ENCODE data around the gene PRKCA.
A peak's percentile ranks its signal among the peaks of the same experiment; 100 is the strongest.
"Not testable (repeated sequence)": the region's sequence is repeated elsewhere in the genome, so short reads cannot be mapped to it uniquely, and the experiment has no call there.

PRKCA gene

DNA sequence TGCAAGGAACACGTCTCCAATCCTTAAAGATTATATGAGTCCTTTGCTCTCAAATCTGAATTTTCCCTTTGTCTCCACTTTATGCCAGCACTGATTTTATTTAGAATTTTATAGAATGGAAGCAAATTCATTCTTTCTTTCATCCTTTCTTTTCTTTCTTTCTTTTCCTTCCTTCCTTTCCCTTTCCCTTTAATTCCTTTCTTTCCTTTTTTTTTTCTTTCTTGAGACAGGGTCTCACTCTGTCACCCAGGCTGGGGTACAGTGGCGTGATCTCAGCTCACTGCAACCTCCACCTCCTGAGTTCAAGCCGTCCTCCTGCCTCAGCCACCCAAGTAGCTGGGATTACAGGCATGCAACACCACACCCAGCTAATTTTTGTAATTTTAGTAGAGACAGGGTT is 187.2 kb downstream of the PRKCA start:
- not testable (repeated sequence) for DNase-seq (ENCODE audit: low read depth)

DNA sequence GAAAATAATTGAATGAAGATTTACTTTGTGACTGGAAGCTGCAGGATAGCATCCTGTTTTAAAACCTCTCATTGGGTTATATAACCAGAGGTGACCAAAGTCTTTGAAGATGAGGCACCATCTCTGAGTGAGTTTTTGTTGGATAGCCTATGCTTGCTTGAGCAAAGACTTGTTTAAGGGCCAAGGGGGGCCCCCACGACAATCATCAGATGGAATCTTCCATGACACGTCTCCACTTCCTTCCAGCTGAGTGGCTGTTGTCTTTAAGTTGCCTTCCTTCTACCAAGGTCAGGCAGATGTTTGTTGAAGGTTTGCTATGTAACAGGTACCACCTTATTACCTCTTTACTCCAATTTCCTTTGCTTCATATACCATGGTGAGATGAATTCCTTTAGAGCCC is 188.8 kb downstream of the PRKCA start:
- DNase-seq (ENCODE audit: low read depth): no peak

DNA sequence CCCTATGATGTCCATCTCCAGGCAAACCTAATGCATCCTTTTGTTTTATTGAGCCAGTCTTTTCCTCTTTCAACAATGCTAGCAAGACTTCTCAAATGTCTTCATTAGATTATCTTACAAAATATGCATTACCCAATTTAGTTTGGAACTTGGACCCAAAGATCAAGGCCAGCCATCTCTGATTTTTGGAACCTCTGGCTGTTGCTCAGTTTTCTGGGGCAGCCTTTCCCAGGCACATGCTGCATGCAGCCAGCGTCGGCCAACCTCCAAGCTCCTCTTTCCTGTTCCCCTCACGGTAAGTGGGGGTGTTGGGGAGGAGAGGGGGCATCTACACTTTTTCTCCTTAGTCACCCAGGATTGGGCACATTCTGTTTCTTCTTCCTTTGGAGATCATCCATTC is 189.3 kb downstream of the PRKCA start:
- no peak for DNase-seq (ENCODE audit: low read depth)

DNA sequence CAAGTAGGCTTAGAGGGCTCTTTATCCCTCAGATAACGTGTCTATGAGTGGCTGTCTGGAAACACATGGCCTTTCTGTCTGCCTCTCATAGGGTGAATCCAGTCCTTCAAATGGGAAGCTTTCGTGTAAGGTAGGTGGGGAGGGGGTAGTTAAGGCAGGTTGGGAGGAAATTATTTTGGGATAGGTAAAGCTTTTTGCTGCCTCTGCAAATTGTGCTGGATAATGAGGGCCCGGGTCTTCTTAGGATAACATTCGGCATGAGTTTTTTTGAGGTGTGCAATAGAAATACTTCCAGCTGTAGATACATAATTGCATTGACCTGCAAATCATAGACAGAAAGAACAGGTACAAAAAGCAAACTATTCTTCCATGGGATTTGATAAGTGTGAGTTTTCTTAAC is 189.7 kb downstream of the PRKCA start:
- no peak for DNase-seq (ENCODE audit: low read depth)

DNA sequence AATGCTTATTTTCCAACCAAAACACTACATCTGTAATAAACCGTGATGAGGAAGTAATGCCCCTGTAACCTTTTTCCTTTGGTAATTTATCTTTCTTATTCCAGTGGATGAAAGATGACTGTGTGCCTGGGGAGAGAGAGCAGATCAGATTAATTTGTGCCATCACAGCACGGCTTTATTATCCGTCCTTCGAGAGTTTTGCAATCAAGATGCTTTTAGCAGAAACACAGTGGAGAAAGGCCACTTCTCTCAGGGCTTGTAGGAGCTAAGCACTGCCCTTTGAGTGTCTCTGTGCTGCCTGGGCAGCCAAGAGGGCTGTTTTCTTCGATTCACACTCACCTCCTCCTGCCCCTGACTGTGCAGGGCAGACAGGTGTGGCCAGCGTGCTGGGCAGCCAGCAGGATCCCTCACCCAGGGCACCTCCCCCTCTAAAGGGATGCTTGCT is 190.2 kb downstream of the PRKCA start:
- peak; percentile 73 for DNase-seq (ENCODE audit: low read depth)

DNA sequence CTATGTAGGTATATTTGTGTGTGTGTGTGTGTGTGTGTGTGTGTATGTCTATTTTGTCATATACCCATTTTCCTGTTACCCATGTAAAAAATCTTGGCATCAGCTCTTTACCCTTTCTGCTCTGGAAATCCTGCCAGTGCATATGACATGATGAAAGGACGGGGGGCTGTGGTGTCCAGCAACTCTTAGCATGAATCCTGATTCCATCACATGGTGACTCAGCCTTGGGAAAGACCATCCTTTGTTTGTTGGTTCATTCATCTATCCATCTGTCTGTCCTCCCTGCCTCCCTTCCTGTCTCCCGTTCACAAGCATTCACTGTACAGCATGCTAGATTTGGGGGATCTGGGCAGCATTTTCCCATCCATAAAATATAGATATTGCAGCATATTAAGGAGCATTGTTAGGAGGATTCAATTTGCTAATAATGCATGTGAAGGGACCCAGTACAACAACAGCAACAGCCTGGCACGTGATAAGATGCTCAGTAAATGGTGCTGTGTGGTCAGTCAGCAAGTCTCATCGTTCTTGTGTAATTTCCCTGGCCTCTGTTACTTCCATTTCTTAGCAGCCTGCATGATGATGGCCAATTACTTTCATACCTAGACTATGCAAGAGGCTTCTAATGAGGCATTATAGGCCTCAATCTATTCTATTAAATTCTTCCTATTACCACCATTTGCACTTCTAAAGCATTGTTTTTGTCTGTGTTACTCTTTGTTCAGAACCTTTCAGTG is 191.0 kb downstream of the PRKCA start:
- DNase-seq (ENCODE audit: low read depth): peak; percentile 84

DNA sequence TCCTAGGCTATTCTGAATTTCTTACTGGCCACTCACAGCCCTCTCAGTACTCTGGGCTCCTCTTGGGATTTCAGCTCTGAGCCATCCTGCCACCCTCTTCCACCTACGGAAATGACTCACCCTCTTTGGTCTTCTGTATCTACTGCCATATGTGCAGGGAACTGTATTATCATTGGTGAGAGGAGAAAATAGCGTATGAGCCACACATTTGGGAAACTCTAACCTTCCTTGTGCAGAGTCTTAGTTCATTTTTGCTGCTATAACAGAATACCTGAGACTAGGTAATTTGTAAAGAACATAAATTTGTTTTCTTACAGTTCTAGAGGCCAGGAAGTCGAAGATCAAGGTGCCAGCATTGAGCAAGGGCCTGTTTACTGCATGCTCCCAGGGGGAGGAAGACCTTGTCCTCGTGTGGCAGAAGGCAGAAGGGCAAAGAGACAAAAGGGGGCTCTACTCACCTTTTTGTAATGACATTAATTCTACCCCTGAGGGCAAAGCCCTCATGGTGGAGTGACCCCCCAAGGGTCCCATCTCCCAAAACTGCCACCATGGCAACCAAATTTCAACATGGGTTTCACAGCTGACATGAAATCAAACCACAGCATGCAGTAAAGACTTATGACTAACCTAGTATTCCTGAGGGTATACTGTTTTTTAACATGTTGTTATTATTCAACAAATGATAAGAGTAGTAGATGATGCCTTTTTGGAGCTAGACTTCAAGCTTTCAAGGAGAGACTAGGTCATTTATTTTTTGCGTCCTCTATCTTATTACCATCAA is 191.8 kb downstream of the PRKCA start:
- DNase-seq (ENCODE audit: low read depth): peak; percentile 86

DNA sequence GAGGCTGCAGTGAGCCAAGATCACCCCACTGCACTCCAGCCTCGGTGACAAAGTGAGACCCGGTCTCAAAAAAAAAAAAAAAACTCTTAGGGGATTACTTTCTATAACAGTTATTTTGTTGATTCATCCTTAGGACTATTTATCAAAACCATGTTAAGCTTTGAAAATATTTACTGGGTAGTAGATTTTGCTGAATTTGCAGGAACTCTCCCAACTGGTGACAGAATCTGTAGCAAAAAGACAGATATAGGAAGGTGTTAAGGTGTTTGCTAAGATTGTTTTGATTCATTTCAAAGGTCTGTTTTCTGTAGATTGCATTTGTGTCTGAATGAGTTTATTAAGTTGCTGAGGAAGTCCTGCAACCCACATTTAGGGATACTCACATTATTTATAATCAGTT is 192.6 kb downstream of the PRKCA start:
- DNase-seq (ENCODE audit: low read depth): no peak

DNA sequence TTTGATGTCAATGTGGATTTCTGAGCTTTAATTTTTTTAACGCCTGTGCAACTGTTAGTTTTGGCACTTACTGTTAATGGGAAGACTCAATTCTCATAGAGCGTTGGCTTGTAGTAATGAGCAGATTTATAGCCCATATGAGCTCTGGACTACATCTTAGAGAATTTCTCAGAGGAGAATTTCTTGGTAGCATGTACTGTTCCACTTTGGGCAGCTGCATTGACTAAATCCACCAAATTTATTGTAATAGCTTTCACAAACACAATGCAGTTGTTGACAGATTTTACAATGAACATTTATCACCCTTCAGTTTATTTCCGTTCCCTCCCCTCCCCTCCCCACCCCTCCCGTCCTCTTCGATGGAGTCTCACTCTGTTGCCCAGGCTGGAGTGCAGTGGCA is 193.9 kb downstream of the PRKCA start:
- DNase-seq (ENCODE audit: low read depth): no peak

DNA sequence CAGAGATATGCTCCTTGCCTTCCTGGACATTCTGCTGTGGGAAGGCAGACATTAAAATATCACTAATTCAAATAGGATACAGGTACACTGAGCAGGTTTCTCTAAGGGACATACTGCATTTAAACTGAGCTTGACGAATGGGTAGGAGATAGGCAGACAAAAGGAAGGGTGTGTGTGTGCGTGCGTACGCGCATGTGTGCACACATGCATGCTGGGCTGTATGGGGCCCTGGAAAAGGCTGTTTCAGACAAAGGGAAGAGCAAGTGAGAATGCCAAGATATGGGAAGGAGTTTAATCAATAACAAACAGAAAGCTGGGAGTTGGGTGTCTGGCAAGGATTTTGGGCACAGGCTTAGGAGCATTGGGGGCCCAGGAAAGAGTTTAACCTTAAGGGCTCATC is 196.2 kb downstream of the PRKCA start:
- DNase-seq (ENCODE audit: low read depth): no peak

DNA sequence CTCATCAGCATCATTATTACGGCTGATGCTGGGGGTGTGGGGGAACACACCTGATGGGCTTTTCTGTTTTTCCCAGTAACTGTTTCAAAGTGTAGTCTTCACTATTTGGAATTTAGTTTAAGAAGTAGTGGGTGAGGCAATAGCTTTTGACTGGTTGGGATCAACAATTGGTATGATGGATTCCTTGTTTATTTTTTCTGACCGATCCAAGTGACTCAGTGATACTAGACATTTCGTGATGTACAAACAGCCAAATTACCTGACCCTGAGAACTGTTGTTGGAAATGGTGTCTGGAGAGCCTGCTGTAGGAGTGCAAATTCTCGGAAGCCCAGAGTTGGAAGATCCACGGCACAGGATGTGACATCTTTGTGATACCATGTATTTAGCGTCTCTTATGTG is 204.2 kb downstream of the PRKCA start:
- peak; percentile 88 for DNase-seq (ENCODE audit: low read depth)

DNA sequence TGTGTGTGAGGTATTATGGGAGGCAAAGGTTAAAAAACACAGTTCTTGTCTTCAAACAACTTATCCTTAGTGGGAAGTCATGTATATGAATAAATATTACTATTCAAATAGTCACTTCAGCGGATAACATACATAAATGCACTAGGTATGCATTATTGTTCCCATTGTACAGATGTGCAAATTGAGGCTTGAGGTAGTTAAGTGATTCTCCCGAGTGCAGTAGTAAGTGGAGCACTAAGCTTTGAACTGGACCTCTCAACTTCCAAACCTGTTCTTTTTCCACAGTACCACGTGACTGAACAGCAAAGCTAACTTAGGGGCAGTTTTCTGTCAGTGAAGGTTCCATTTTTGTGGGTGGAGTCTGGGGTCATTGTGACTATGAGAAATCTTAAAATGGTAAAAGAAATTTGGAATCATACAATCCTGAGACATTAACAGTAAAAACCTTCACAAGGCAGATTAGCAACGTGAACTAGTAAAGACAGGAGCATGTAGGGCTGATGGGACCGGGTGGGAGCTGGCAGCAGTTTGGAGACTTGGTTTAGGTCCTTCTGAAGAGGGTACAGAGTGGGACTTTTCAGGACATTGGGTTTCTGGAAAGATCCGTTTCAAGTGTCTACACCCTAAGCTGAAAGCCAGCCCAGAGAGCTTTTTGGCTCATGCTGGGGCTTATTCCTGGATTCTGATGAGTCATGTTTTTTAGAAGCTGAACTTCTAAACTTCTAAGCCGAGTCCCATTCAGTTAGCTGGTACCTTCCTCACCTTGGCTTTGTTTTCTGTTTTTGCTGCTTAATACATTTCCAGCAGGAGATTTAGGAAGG is 204.9 kb downstream of the PRKCA start:
- DNase-seq (ENCODE audit: low read depth): peak; percentile 75

DNA sequence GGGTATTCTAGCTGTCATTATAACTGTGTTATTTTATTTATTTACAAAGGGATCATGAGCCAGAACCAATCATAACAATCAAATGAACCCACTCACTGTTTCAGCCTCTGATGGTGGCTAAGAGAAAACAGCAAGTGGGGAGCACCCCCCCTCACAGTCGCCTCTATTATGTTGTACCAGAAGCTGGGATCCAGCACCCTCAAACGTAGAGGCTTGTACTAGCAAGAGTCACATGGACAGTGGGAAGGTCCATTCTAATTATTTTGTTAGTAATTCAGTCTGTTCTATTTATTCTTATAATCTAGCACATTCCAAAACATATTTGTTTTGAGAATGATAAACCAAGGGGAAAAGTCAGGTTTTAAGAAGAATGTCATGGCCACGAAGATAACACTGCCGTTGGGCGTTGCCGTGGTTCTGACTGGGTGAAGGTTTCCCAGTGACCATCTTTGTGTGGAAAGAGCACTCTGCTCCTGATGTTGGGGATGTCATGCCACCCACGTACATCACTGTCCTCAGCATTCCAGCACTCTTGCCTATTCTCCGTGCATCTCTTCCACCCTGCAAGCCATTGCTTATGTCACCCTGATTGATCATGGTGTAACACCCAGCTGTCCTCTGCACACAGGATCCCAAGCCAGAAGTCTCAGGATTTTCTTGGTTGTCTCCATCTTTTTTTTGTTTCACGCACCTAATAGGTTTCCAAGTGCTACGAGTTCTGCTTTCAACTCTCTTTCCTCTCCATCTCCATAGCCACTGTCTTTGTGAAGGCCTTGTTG is 205.8 kb downstream of the PRKCA start:
- DNase-seq (ENCODE audit: low read depth): no peak

DNA sequence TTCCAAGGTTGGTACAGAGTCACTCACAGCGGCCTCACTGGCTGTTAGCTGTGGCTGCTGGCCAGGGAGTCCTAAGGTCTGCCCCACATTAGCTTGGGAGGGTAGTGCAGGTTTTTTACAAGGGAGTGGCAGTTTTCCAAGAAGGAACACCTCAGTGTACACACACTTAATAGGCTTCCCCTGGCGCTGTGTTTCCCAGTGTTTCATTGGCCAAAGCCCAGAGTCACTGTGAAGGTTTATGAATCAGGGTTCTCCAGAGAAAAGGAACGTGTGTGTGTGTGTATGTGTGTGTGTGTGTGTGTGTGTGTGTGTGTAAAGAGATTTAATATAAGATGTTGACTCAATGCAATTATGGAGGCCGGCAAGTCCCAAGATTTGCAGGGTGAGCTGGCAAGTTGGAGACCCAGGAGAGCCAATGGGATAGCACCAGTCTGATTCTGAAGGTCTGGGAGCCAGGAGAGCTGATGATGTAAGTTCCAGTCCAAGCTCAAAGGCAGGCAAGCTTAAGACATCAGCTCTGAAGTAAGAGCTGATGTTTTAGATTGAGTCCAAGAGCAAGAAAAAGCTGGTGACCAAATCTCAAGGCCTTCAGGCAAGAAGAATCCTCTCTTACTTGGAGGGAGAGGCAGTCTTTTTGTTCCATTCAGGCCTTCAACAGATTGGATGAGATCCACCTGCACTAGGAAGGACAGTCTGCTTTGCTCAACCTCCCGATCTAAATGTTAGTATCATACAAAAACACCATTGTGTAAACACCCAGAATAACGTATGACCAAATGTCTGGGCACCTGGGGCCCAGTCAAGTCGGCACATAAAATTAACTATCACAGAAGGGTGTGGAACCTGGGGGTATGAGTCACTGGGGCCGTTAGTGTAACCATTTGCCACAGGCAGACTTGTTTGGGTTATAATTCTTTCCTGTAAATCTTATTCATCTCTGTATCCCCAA is 206.8 kb downstream of the PRKCA start:
- DNase-seq (ENCODE audit: low read depth): peak; percentile 91

DNA sequence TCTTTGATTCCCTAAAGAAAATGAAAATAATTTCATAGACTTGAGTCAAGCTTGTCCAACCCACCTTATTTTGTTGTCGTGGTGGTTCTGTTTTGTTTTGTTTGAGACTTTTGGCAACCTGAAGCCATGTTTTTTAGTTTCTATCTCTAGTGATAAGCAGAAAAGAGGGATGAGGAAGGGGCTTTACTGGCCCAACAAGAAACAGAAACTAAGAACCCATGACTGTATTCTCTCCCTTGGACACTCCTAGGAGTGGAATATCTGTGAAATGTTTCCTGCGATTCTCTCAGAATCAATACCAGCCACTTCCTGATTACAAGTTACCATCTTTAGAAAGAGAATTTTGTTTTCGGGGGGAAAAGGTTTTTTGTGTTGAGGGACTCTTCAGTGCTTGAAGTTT is 207.5 kb downstream of the PRKCA start:
- DNase-seq (ENCODE audit: low read depth): no peak

DNA sequence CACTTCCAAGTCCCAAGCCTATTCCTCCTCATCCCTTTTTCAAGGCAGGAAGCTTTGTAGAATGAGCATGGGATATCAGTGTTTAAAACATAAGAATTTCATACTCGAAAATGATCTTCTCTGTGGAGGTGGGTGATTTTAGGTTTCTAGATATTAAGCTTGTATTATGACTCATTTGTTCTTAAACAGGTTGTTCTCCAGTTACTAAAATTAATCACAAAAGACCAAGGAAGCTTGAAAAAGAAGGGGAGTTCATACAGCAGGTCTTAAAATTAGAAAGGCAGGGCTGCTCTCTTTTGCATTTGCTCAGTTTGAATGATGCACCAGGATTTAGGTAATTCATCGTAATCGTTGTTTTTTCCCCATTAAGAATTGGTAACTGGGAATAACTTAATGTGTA is 208.7 kb downstream of the PRKCA start:
- no peak for DNase-seq (ENCODE audit: low read depth)

DNA sequence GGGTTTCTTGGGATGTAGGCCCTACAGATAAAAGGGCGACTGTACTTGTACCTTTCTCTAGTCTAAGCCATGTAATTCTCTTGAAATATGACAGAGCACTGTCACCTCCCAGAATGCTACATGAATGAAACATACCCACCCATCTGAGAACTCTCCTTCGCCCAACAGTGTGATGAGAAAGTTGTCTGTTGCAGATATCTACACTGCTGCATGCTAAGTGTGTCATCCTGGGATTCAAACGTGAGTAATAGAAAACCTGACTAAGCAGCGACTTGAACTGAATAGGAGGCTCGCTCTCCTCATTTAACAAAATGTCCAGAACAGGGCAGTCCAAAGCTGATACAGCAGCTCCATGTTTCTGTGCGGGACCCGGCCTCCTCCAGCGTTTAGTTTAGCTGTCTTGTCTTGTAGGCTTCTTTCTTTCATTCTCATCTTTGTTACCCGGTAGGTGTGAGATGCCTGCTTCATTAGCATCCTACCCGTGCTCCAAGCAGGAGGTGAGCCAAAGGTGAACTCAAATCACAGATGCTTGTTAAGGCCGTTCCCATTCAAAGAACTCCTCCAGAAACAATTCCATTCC is 211.9 kb downstream of the PRKCA start:
- peak; percentile 74 for DNase-seq (ENCODE audit: low read depth)

DNA sequence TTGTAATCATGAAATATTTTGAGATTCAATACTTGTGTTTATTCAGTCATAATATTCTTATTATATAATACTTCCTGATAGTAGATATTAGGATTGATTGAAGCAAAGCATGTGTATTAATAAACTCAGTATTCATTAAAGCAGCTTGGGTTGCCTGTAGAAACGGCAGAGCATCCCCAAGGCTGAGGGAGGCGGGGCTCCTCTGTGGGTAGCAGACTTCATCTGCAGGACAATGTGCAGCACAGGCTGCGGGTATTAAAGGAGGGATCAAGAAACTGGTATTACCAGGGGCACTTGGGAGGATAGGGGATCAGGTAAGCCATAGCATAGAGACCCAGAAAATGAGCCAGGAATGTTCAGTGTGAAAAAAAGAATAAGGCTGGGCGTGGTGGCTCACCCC is 213.6 kb downstream of the PRKCA start:
- no peak for DNase-seq (ENCODE audit: low read depth)

DNA sequence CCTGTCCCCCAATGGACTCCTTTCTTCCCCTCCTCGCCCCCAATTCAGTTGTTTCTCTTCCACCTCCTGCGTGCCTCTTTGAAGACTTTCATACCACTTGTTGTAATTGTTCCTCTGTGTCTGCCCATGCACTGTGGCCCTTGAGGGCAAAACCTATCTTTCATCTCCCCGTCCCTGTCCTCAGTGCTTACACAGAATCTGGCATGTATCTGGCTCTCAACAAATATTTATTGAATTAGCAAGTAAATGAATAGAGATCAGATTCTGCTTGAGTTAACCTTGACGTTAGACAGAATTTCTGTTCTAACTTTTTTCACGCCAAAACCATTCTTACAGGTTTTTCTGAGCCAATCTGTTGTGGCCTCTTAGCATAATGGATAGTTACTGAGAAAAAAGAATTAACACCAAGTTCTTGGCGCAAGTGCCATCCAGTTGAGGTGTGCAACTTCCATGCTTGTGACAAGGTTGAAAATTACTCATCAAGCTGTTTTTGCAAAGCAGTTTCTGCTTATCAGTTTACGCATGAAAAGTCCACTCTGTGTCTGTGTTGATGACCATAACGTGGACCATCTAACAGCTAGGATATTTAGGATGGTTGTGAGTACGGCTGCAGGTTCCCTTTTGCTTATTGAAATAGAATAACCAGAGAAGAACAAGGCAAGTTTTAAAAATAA is 215.1 kb downstream of the PRKCA start:
- DNase-seq (ENCODE audit: low read depth): no peak

DNA sequence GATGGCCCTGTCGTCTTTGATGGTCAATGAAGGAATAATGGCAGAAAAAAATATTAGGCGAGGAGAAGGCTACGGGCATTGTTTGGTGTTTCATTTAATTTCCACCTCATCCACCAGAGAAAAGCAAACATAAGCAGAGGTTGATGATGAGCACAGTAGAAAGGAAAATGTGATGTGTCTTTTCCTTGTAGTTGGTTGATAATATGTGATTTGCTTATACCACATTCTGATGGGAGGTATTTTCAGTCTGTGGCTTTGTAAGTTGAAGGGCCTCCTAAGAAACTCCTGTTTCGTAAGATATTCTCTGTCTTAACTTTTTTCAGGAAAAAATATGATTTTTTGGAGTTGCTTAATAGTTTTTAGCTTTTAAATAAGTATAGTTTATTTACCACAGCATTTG is 215.7 kb downstream of the PRKCA start:
- DNase-seq (ENCODE audit: low read depth): peak; percentile 71
